Measurements from ENCODE around the gene PPP4R3A. TPM values are rescaled to one million over a fixed set of nuclear protein-coding genes. Genes with fewer than 3 reads are reported as not detected.

Gene PPP4R3A
- total and polyA plus RNA-seq, 2 donors (not counting 3 experiments of a cell fraction or from before 2014, with no cell fraction given): 20.5 to 77.0 TPM

- H3K4me1 ChIP-seq (ENCODE audit: control insufficient read depth, extremely low read depth, insufficient read depth, low read length): no peaks in the 10 kb centered on the region
- H3K27ac ChIP-seq (ENCODE audit: insufficient read depth, low read depth, low read length): no peak overlapping the region
- TF ChIP-seq MAX (IDR thresholded peaks at IDR 0.05; ENCODE audit: insufficient read depth, insufficient read length) (no peak), POLR2AphosphoS5 (IDR thresholded peaks at IDR 0.05; ENCODE audit: insufficient read depth, low read depth, low read length) (no peak), JUN (IDR thresholded peaks at IDR 0.05; ENCODE audit: borderline replicate concordance, insufficient read depth, insufficient read length, low read depth) (no peak), POLR2A (IDR thresholded peaks at IDR 0.05; ENCODE audit: low read depth, low read length) (no peak), CTCF (IDR thresholded peaks at IDR 0.05; ENCODE audit: extremely low read depth in 1 of 2, insufficient read depth in 1 of 2, low read depth in 1 of 2, low read length in 2 of 2) (no peak), MYC (IDR thresholded peaks at IDR 0.05; ENCODE audit: low read depth, low read length) (no peak), GATA2 (IDR thresholded peaks at IDR 0.05; ENCODE audit: insufficient read depth, insufficient read length, low read depth, low read length) (no peak), FOS (IDR thresholded peaks at IDR 0.05; ENCODE audit: borderline replicate concordance, insufficient read depth, low read length) (no peak), EZH2 (IDR thresholded peaks at IDR 0.05; ENCODE audit: borderline replicate concordance, low read depth, low read length, severe bottlenecking) (no peak)
- intact Hi-C loops (cut with micrococcal nuclease): no loop called here
- no peak overlapping the region for H2AFZ ChIP-seq (ENCODE audit: low read depth, low read length)
- H3K36me3 ChIP-seq (ENCODE audit: control insufficient read depth in 2 of 2, extremely low read depth in 1 of 2, insufficient read depth in 2 of 2, low read length in 2 of 2): no peaks in the 10 kb centered on the region
- no peaks in the 10 kb centered on the region for H3K9me3 ChIP-seq (replicated peaks; ENCODE audit: control insufficient read depth, insufficient read depth, low read length)
- no peak overlapping the region for H3K4me3 ChIP-seq (replicated peaks in 1 of 3; ENCODE audit: insufficient read depth in 1 of 3, low read depth in 1 of 3, low read length in 3 of 3)
- ChIA-PET CTCF (no interaction called here), POLR2A (no interaction called here)
- DNase-seq (ENCODE audit: low read depth, low spot score) (no peak), FAIRE-seq (no peak)
- H3K4me2 ChIP-seq (ENCODE audit: insufficient read depth, low read length): no peak overlapping the region
- peaks cover 0 to 3% of the 10 kb centered on the region in 2 experiments for H3K27me3 ChIP-seq (ENCODE audit: control insufficient read depth in 2 of 2, insufficient read depth in 2 of 2, low read length in 2 of 2)
- BruUV-seq (replicated peaks): no TSS peak
- dilution Hi-C loops (cut with MboI; ENCODE audit: extremely low pct_ligation_motif_present, low sequenced_read_pairs): no loop called here
- no peak overlapping the region for H3K9ac ChIP-seq (replicated peaks; ENCODE audit: extremely low read depth, insufficient read depth, low read length)
- no peaks in the 10 kb centered on the region for H3K79me2 ChIP-seq (ENCODE audit: control insufficient read depth, insufficient read depth, low read length)
- no peaks in the 10 kb centered on the region for H3K9me1 ChIP-seq (replicated peaks; ENCODE audit: control insufficient read depth, extremely low read depth, insufficient read depth, low read length)
- no peaks in the 10 kb centered on the region for H4K20me1 ChIP-seq (replicated peaks; ENCODE audit: control insufficient read depth, extremely low read depth, insufficient read depth, low read length)
Measured at GRCh38 chr14:91523972-91524371, 13.9 kb upstream of the PPP4R3A start.
